ENCODE data around the gene LRRC51.

Gene LRRC51

DNA sequence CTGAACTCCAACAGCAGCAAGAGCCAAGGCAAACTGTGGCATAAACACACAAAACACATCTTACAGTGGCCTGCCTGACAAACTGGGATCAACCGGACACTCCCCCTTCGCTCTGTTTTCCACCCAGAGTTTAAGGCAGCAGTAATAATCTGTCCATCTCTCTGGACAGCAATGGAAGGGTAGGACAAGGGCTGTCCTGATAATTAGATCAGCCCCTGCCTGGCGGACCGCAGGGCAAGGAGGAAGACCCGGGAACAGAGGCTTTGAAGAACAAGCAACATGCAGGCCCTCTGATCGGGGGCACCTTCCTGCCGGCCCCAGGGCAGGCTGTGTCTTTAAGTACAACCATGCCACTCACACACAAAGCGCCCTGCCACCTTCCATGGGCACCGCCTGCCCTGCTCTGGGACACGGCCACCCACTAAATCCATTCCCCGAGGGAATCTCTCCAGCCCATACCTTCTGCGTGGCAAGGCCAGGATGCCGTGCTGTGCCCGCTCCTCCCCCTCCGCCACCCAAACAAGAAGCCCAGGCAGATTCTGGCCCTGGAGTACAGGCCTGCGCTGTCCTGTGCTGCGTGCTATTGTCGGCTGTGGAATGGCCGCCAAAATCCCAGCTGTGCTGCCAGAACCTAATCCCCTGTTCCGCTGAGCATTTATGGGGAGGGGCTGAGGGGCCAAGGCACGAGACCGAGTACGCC is 39.1 kb upstream of the LRRC51 start:
- Histone ChIP-seq H3K4me3 (ENCODE audit: low read length) (no peak overlapping the region), H3K4me1 (ENCODE audit: low read length) (no peaks in the 10 kb centered on the region), H4K20me1 (ENCODE audit: insufficient read depth, low read length) (peaks cover 5% of the 10 kb centered on the region; the same call in 1 of the 2 replicates), H3K36me3 (replicated peaks; ENCODE audit: low read depth, low read length) (no peaks in the 10 kb centered on the region), H3K9ac (ENCODE audit: low read length) (no peak overlapping the region), H3K27ac (ENCODE audit: low read length) (no peak overlapping the region), H3K79me2 (ENCODE audit: low read length) (peaks cover 33% of the 10 kb centered on the region), H2AFZ (ENCODE audit: low read depth, low read length) (no peak overlapping the region), H3K27me3 (ENCODE audit: low read depth, low read length) (no peaks in the 10 kb centered on the region), H3K9me3 (ENCODE audit: insufficient read depth, low read length) (no peaks in the 10 kb centered on the region), H3K4me2 (ENCODE audit: low read length) (no peak overlapping the region)
- TF ChIP-seq, protein P1, sequence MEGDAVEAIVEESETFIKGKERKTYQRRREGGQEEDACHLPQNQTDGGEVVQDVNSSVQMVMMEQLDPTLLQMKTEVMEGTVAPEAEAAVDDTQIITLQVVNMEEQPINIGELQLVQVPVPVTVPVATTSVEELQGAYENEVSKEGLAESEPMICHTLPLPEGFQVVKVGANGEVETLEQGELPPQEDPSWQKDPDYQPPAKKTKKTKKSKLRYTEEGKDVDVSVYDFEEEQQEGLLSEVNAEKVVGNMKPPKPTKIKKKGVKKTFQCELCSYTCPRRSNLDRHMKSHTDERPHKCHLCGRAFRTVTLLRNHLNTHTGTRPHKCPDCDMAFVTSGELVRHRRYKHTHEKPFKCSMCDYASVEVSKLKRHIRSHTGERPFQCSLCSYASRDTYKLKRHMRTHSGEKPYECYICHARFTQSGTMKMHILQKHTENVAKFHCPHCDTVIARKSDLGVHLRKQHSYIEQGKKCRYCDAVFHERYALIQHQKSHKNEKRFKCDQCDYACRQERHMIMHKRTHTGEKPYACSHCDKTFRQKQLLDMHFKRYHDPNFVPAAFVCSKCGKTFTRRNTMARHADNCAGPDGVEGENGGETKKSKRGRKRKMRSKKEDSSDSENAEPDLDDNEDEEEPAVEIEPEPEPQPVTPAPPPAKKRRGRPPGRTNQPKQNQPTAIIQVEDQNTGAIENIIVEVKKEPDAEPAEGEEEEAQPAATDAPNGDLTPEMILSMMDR (IDR thresholded peaks at IDR 0.05; ENCODE audit: low read depth, low read length) = no peak
- no peak for TF ChIP-seq EZH2phosphoT487 (IDR thresholded peaks at IDR 0.05; ENCODE audit: low read depth)

DNA sequence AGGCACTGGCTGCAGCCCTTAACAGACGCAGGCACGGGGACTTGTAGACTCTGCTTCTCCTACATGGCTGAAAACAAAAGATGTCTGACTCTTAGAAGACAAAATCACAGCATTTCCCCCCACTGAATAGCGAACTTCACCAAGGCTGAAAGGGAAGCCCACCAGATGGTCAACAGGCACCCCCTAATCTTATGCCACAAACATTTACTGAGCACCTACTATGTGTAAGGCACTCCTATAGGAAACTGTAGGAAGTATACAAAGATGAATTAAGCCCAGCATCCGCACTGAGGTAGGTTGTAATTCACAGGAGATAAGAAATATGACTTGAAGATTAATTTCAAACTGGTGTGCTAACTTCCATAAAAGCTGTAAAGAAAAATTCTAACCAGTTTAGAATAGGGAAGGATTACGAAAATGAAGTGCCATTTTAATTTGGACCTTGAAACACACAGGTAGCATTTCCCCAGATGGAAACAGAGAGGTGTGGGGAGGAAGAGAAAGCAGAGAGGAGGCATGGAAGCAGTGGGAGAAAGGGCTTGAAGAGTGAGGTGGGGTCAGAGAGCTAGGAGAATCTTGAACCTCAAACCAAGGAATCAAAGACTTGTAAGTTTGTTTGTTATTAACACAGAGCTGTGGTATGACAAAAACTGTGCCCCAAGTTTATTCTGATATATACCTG is 38.4 kb upstream of the LRRC51 start:
- H3K27me3 ChIP-seq (ENCODE audit: low read depth, low read length) = no peaks in the 10 kb centered on the region
- H3K4me2 ChIP-seq (ENCODE audit: low read length) = no peak overlapping the region
- no peak overlapping the region for H3K4me3 ChIP-seq (ENCODE audit: low read length)
- no peaks in the 10 kb centered on the region for H3K36me3 ChIP-seq (replicated peaks; ENCODE audit: low read depth, low read length)
- H2AFZ ChIP-seq (ENCODE audit: low read depth, low read length) = no peak overlapping the region
- H3K4me1 ChIP-seq (ENCODE audit: low read length) = no peaks in the 10 kb centered on the region
- H3K27ac ChIP-seq (ENCODE audit: low read length) = no peak overlapping the region
- H3K79me2 ChIP-seq (ENCODE audit: low read length) = peaks cover 28% of the 10 kb centered on the region
- H4K20me1 ChIP-seq (ENCODE audit: insufficient read depth, low read length) = peaks cover 5% of the 10 kb centered on the region; the same call in 1 of the 2 replicates
- TF ChIP-seq, protein P1 (IDR thresholded peaks at IDR 0.05; ENCODE audit: low read depth, low read length) = no peak
- no peak for TF ChIP-seq EZH2phosphoT487 (IDR thresholded peaks at IDR 0.05; ENCODE audit: low read depth)
- no peak overlapping the region for H3K9ac ChIP-seq (ENCODE audit: low read length)
- no peaks in the 10 kb centered on the region for H3K9me3 ChIP-seq (ENCODE audit: insufficient read depth, low read length)

DNA sequence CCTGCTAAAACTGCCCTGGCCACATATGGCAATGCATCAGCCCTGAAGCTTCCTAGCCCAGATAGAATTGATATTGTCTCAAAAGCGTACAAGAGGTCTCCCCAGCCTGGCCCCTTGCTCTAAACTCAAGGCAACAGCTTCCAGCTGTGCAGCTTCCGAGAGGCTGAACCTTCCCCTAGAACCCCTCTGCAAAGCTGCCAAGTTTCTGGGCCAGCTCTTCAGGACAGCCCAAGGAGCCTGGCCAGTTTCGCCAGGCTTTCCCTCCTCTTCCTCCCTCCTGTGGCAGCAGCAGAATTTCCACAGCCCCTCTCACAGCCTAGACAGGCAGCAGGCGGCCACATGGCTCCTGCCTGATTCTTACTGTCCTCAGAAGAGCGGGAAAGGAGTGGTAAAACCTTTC is 34.8 kb upstream of the LRRC51 start:
- Histone ChIP-seq H3K79me2 (ENCODE audit: low read length) (peaks cover 5% of the 10 kb centered on the region; the same call in 1 of the 2 replicates), H3K36me3 (replicated peaks; ENCODE audit: low read depth, low read length) (peaks cover 6% of the 10 kb centered on the region), H3K4me3 (ENCODE audit: low read length) (no peak overlapping the region), H2AFZ (ENCODE audit: low read depth, low read length) (no peak overlapping the region), H4K20me1 (ENCODE audit: insufficient read depth, low read length) (no peaks in the 10 kb centered on the region), H3K27me3 (ENCODE audit: low read depth, low read length) (no peaks in the 10 kb centered on the region), H3K27ac (ENCODE audit: low read length) (no peak overlapping the region), H3K4me1 (ENCODE audit: low read length) (no peaks in the 10 kb centered on the region), H3K9me3 (ENCODE audit: insufficient read depth, low read length) (no peaks in the 10 kb centered on the region), H3K4me2 (ENCODE audit: low read length) (no peak overlapping the region), H3K9ac (ENCODE audit: low read length) (no peak overlapping the region)
- TF ChIP-seq, protein P1 (IDR thresholded peaks at IDR 0.05; ENCODE audit: low read depth, low read length) = no peak
- no peak for TF ChIP-seq EZH2phosphoT487 (IDR thresholded peaks at IDR 0.05; ENCODE audit: low read depth)

DNA sequence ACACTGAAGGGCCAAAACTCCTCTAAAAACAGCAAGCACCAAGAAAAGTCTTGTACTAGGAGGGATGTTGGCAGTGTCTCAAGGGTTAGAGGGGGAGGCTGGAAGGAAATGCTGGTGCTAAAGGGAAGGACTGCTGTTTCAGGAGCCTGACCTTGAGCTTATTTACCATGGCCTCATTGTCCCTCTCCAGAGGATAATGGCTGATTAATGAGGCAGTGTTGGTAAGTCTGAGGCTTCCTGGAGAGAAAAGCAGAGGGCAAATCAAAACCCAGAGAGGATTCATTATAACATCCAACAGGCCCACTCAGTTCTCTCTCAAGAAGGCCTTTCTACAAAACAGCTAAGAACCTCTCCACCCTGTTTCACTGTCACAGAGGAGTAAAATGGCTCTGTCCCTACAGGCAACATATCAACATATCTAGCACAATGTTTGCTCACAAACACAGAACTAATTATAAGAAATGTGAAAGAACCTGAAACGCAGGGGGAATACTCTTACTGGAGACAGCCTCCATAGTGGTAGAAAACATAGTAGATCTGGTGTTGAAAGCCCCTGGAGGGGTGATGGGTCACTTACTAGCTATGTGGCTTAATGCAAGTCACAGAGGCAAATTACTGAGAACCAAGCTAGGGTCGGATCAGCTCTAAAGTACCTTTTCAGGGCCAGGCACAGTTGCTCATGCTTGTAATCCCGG is 31.7 kb upstream of the LRRC51 start:
- no peak overlapping the region for H3K27ac ChIP-seq (ENCODE audit: low read length)
- H3K4me1 ChIP-seq (ENCODE audit: low read length) = no peaks in the 10 kb centered on the region
- H2AFZ ChIP-seq (ENCODE audit: low read depth, low read length) = no peak overlapping the region
- H3K9ac ChIP-seq (ENCODE audit: low read length) = no peak overlapping the region
- peaks cover 5% of the 10 kb centered on the region; the same call in 1 of the 2 replicates for H3K79me2 ChIP-seq (ENCODE audit: low read length)
- H4K20me1 ChIP-seq (ENCODE audit: insufficient read depth, low read length) = peaks cover 5% of the 10 kb centered on the region; the same call in 1 of the 2 replicates
- no peaks in the 10 kb centered on the region for H3K27me3 ChIP-seq (ENCODE audit: low read depth, low read length)
- no peak for TF ChIP-seq EZH2phosphoT487 (IDR thresholded peaks at IDR 0.05; ENCODE audit: low read depth)
- TF ChIP-seq, protein P1 (IDR thresholded peaks at IDR 0.05; ENCODE audit: low read depth, low read length) = no peak
- peaks cover 12% of the 10 kb centered on the region for H3K36me3 ChIP-seq (replicated peaks; ENCODE audit: low read depth, low read length)
- no peak overlapping the region for H3K4me3 ChIP-seq (ENCODE audit: low read length)
- no peak overlapping the region for H3K4me2 ChIP-seq (ENCODE audit: low read length)
- H3K9me3 ChIP-seq (ENCODE audit: insufficient read depth, low read length) = no peaks in the 10 kb centered on the region
